HEK293 (cell line): Measurements from ENCODE around the gene FAM83C.

Experiments
- EGR2 ChIP-seq: fragments of 450-650 bp; formaldehyde crosslinking; IDR thresholded peaks from 2 replicates; pipeline ENCODE4 v1.5.1; 2016; ENCODE audit warnings: low read depth, missing biosample characterization, missing genetic modification characterization
- FEZF1 ChIP-seq: fragments of 450-650 bp; formaldehyde crosslinking; IDR thresholded peaks from 2 replicates; pipeline ENCODE4 v1.5.1; 2016; ENCODE audit warnings: missing biosample characterization, missing genetic modification characterization
- GFI1B ChIP-seq: fragments of 450-650 bp; formaldehyde crosslinking; IDR thresholded peaks from 2 replicates; pipeline ENCODE4 v1.5.1; 2016; ENCODE audit warnings: missing biosample characterization, missing genetic modification characterization
- GLIS1 ChIP-seq: fragments of 450-650 bp; formaldehyde crosslinking; IDR thresholded peaks from 2 replicates; pipeline ENCODE4 v1.5.1; 2016; ENCODE audit warnings: missing biosample characterization, missing genetic modification characterization
- INSM2 ChIP-seq: fragments of 450-650 bp; formaldehyde crosslinking; IDR thresholded peaks from 2 replicates; pipeline ENCODE4 v1.5.1; 2016; ENCODE audit warnings: missing biosample characterization, missing genetic modification characterization
- MYNN ChIP-seq: fragments of 450-650 bp; formaldehyde crosslinking; IDR thresholded peaks from 2 replicates; pipeline ENCODE4 v1.5.1; 2016; ENCODE audit warnings: missing biosample characterization, missing genetic modification characterization, borderline replicate concordance
- OVOL3 ChIP-seq: fragments of 450-650 bp; formaldehyde crosslinking; IDR thresholded peaks from 2 replicates; pipeline ENCODE4 v1.5.1; 2016; ENCODE audit warnings: missing biosample characterization, missing genetic modification characterization
- ZBTB6 ChIP-seq: fragments of 450-650 bp; formaldehyde crosslinking; IDR thresholded peaks from 2 replicates; pipeline ENCODE4 v1.5.1; 2017; ENCODE audit warnings: missing biosample characterization, missing genetic modification characterization
- ZNF169 ChIP-seq: fragments of 450-650 bp; formaldehyde crosslinking; IDR thresholded peaks from 2 replicates; pipeline ENCODE4 v1.5.1; 2016; ENCODE audit warnings: missing biosample characterization, missing genetic modification characterization
- ZNF26 ChIP-seq: fragments of 450-650 bp; formaldehyde crosslinking; IDR thresholded peaks from 2 replicates; pipeline ENCODE4 v1.5.1; 2016; ENCODE audit warnings: missing biosample characterization, missing genetic modification characterization
- ZNF266 ChIP-seq: fragments of 450-650 bp; formaldehyde crosslinking; IDR thresholded peaks from 2 replicates; pipeline ENCODE4 v1.5.1; 2016; ENCODE audit warnings: missing biosample characterization, missing genetic modification characterization, low read depth
- ZNF280C ChIP-seq: fragments of 450-650 bp; formaldehyde crosslinking; IDR thresholded peaks from 2 replicates; pipeline ENCODE4 v1.5.1; 2016; ENCODE audit warnings: missing biosample characterization, missing genetic modification characterization
- ZNF362 ChIP-seq: fragments of 450-650 bp; formaldehyde crosslinking; IDR thresholded peaks from 2 replicates; pipeline ENCODE4 v1.5.1; 2016; ENCODE audit warnings: missing biosample characterization, missing genetic modification characterization
- ZNF391 ChIP-seq: fragments of 450-650 bp; formaldehyde crosslinking; IDR thresholded peaks from 2 replicates; pipeline ENCODE4 v1.5.1; 2016; ENCODE audit warnings: low read depth, missing biosample characterization, missing genetic modification characterization, borderline replicate concordance
- ZNF404 ChIP-seq: fragments of 450-650 bp; formaldehyde crosslinking; IDR thresholded peaks from 2 replicates; pipeline ENCODE4 v1.5.1; 2017; ENCODE audit warnings: missing biosample characterization, missing genetic modification characterization
- ZNF433 ChIP-seq: fragments of 450-650 bp; formaldehyde crosslinking; IDR thresholded peaks from 2 replicates; pipeline ENCODE4 v1.5.1; 2016; ENCODE audit warnings: missing biosample characterization, missing genetic modification characterization, low read depth
- ZNF488 ChIP-seq: fragments of 450-650 bp; formaldehyde crosslinking; IDR thresholded peaks from 2 replicates; pipeline ENCODE4 v1.5.1; 2016; ENCODE audit warnings: missing biosample characterization, missing genetic modification characterization
- ZNF518A ChIP-seq: fragments of 450-650 bp; formaldehyde crosslinking; conservative IDR thresholded peaks from 2 replicates; pipeline ENCODE4 v1.5.1; 2016; ENCODE audit warnings: low read depth, missing biosample characterization, missing genetic modification characterization
- ZNF623 ChIP-seq: fragments of 450-650 bp; formaldehyde crosslinking; IDR thresholded peaks from 2 replicates; pipeline ENCODE4 v1.5.1; 2016; ENCODE audit warnings: missing biosample characterization, missing genetic modification characterization
- ZNF629 ChIP-seq: fragments of 450-650 bp; formaldehyde crosslinking; IDR thresholded peaks from 2 replicates; pipeline ENCODE4 v1.5.1; 2017; ENCODE audit warnings: missing biosample characterization, missing genetic modification characterization
- ZNF791 ChIP-seq: fragments of 450-650 bp; formaldehyde crosslinking; IDR thresholded peaks from 2 replicates; pipeline ENCODE4 v1.5.1; 2016; ENCODE audit warnings: missing biosample characterization, missing genetic modification characterization
- ZNF792 ChIP-seq: fragments of 450-650 bp; formaldehyde crosslinking; IDR thresholded peaks from 2 replicates; pipeline ENCODE4 v1.5.1; 2016; ENCODE audit warnings: missing biosample characterization, missing genetic modification characterization

FAM83C gene

GRCh38 chr20:35319192-35319870 is 27.1 kb upstream of the FAM83C start (continued):
- TF ChIP-seq INSM2 (tag by site-specific recombination) (peak; percentile 96), ZNF791 (tag by site-specific recombination) (no peak), FEZF1 (peak; percentile 100), ZBTB6 (tag by site-specific recombination) (no peak), ZNF280C (tag by site-specific recombination) (no peak), OVOL3 (tag by site-specific recombination) (peak; percentile 93), ZNF623 (tag by site-specific recombination) (no peak), ZNF266 (tag by site-specific recombination) (no peak), ZNF169 (tag by site-specific recombination) (no peak), ZNF792 (tag by site-specific recombination) (no peak), ZNF488 (tag by site-specific recombination) (peak; percentile 69; the same call in 1 of the 2 replicates), GFI1B (tag by site-specific recombination) (no peak), ZNF518A (tag by site-specific recombination) (0 out of 2 replicates have a peak, but pooled peaks have one; percentile 45), ZNF433 (tag by site-specific recombination) (no peak), ZNF362 (tag by site-specific recombination) (peak; percentile 76), GLIS1 (tag by site-specific recombination) (peak; percentile 100), ZNF26 (tag by site-specific recombination) (no peak), ZNF391 (tag by site-specific recombination) (peak; percentile 75; the same call in 1 of the 2 replicates), EGR2 (tag by site-specific recombination) (no peak), MYNN (tag by site-specific recombination) (no peak), ZNF404 (no peak), ZNF629 (peak; percentile 96)
